ENCODE results near the gene DNM1L.

The DNM1L gene

GRCh38 chr12:32734952-32735351 is 55.9 kb downstream of the DNM1L start:
- H3K27ac Mint-ChIP-seq, result no peak overlapping the region
- no peak for TF ChIP-seq CTCF (IDR thresholded peaks at IDR 0.05)

DNA sequence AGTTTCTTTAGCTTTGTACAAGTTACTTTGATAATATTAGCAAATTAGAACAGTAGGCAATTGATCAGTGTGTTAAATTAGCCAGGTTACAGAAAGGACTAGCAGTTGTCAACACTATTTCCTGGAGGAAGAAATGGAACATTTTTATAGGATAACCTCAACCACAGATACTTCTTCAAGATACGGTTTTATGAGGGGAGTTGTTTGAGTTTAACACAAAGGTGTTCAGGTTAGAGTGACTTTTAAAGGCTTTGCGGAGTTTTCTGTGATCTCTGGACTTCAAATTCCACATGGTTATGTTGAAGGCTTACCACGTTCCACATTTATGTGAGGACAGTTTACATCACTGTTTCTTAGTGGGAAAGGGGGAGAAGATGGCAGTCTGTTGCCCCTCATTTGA is 57.3 kb downstream of the DNM1L start:
- no peaks in the 10 kb centered on the region for H3K27me3 Mint-ChIP-seq (ENCODE audit: low read depth, poor library complexity)
- peaks cover 67% of the 10 kb centered on the region for H3K36me3 Mint-ChIP-seq (ENCODE audit: low read depth)
- no peaks in the 10 kb centered on the region for H3K9me3 Mint-ChIP-seq
- TF ChIP-seq CTCF (IDR thresholded peaks at IDR 0.05), result no peak
- H3K4me1 Mint-ChIP-seq, result no peaks in the 10 kb centered on the region
- DNase-seq, result no peak
- no peak overlapping the region for H3K4me3 Mint-ChIP-seq
- H3K27ac Mint-ChIP-seq, result peak overlapping the region; percentile 34

More at GRCh38 chr12:32734952-32735351, 55.9 kb downstream of the DNM1L start:
- Mint-ChIP-seq H3K4me1 (no peaks in the 10 kb centered on the region), H3K9me3 (no peaks in the 10 kb centered on the region), H3K36me3 (ENCODE audit: low read depth) (peaks cover 64% of the 10 kb centered on the region), H3K27me3 (ENCODE audit: low read depth, poor library complexity) (no peaks in the 10 kb centered on the region), H3K4me3 (no peak overlapping the region)
- no peak for DNase-seq

- H3K27me3 Mint-ChIP-seq (ENCODE audit: low read depth, poor library complexity), result no peaks in the 10 kb centered on the region
- H3K4me3 Mint-ChIP-seq, result no peak overlapping the region
- H3K9me3 Mint-ChIP-seq, result no peaks in the 10 kb centered on the region
- peaks cover 69% of the 10 kb centered on the region for H3K36me3 Mint-ChIP-seq (ENCODE audit: low read depth)
- no peak overlapping the region for H3K27ac Mint-ChIP-seq
- H3K4me1 Mint-ChIP-seq, result no peaks in the 10 kb centered on the region
- no peak for DNase-seq
- no peak for TF ChIP-seq CTCF (IDR thresholded peaks at IDR 0.05)
These were observed 58.6 kb downstream of the DNM1L start for GRCh38 chr12:32737715-32738114.

GRCh38 chr12:32739279-32739678 is 60.2 kb downstream of the DNM1L start:
- no peak overlapping the region for H3K27ac Mint-ChIP-seq
- H3K36me3 Mint-ChIP-seq (ENCODE audit: low read depth), result peaks cover 75% of the 10 kb centered on the region
- H3K27me3 Mint-ChIP-seq (ENCODE audit: low read depth, poor library complexity), result no peaks in the 10 kb centered on the region

DNA sequence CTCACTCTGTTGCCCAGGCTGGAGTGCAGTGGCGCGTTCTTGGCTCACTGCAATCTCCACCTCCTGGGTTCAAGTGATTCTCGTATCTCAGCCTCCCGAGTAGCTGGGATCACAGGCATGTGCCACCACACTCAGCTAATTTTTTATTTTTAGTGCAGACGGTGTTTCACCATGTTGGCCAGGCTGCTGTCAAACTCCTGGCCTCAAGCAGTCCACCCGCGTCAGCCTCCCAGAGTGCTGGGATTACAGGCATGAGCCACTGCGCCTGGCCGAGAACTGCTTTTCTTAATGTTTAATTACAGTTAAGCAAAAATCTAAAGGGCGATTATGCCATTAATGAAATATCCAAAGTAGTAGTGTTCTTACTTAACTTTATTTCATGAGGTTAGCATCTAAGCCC is 63.0 kb downstream of the DNM1L start:
- Mint-ChIP-seq H3K4me3 (no peak overlapping the region), H3K27ac (no peak overlapping the region), H3K36me3 (ENCODE audit: low read depth) (peaks cover 79% of the 10 kb centered on the region), H3K27me3 (ENCODE audit: low read depth, poor library complexity) (no peaks in the 10 kb centered on the region), H3K4me1 (no peaks in the 10 kb centered on the region), H3K9me3 (no peaks in the 10 kb centered on the region)
- no peak for TF ChIP-seq CTCF (IDR thresholded peaks at IDR 0.05)
- no peak for DNase-seq

More at GRCh38 chr12:32739279-32739678, 60.2 kb downstream of the DNM1L start:
- no peak for DNase-seq
- Mint-ChIP-seq H3K4me3 (no peak overlapping the region), H3K4me1 (no peaks in the 10 kb centered on the region), H3K9me3 (no peaks in the 10 kb centered on the region)
- TF ChIP-seq CTCF (IDR thresholded peaks at IDR 0.05), result no peak

DNA sequence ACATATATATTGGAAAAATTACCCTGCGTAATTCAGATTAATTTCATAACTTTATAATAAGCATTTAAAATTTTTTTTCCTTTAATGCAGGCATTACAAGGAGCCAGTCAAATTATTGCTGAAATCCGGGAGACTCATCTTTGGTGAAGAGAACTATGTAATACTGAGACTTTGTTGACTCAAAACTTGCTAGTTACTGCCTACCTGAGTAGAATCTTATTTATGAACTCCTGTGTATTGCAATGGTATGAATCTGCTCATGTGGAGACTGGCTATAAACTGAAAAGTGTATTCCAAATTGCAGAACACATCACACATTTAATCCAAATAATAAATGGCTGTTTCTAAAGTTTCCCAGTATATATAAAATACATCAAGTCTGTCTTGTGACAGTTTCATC is 64.2 kb downstream of the DNM1L start:
- no peak for DNase-seq
- no peaks in the 10 kb centered on the region for H3K27me3 Mint-ChIP-seq (ENCODE audit: low read depth, poor library complexity)
- H3K27ac Mint-ChIP-seq, result no peak overlapping the region
- H3K36me3 Mint-ChIP-seq (ENCODE audit: low read depth), result peaks cover 80% of the 10 kb centered on the region
- H3K4me3 Mint-ChIP-seq, result no peak overlapping the region
- no peaks in the 10 kb centered on the region for H3K4me1 Mint-ChIP-seq
- no peaks in the 10 kb centered on the region for H3K9me3 Mint-ChIP-seq
- no peak for TF ChIP-seq CTCF (IDR thresholded peaks at IDR 0.05)

Measured in nephron progenitor cell (in vitro differentiated cells).